ENCODE data around the gene CLEC11A.

DNA sequence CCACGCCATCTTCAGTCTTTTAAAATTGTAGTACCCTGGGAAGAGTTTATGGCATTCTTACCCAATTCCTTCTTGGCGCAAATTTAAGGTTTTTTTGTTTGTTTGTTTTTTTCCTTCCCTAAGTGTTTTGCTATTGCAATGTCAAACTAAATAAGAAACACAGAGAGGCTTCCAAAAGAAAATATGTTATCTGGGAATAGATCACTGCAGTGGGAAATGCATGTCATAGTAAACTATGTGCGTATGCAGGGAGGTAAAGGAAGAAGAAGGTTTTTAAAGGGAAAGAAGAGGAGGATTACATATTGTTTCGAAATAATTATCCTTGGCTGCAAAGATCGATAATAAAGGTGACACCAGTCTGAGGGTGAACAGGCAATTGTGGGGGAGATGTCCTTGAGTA is 13.2 kb downstream of the CLEC11A start:
- TF ChIP-seq, protein P1, sequence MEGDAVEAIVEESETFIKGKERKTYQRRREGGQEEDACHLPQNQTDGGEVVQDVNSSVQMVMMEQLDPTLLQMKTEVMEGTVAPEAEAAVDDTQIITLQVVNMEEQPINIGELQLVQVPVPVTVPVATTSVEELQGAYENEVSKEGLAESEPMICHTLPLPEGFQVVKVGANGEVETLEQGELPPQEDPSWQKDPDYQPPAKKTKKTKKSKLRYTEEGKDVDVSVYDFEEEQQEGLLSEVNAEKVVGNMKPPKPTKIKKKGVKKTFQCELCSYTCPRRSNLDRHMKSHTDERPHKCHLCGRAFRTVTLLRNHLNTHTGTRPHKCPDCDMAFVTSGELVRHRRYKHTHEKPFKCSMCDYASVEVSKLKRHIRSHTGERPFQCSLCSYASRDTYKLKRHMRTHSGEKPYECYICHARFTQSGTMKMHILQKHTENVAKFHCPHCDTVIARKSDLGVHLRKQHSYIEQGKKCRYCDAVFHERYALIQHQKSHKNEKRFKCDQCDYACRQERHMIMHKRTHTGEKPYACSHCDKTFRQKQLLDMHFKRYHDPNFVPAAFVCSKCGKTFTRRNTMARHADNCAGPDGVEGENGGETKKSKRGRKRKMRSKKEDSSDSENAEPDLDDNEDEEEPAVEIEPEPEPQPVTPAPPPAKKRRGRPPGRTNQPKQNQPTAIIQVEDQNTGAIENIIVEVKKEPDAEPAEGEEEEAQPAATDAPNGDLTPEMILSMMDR (conservative IDR thresholded peaks at IDR 0.05; ENCODE audit: low read length), result no peak
- no peak for TF ChIP-seq EZH2phosphoT487 (IDR thresholded peaks at IDR 0.05; ENCODE audit: borderline replicate concordance, low read depth, low read length)

Measured in OCI-LY7 (cell line).